ENCODE results near the gene ARHGAP26. TPM values are rescaled to one million over a fixed set of nuclear protein-coding genes. Genes with fewer than 3 reads are reported as not detected.
"Not testable (repeated sequence)": the region's sequence is repeated elsewhere in the genome, so short reads cannot be mapped to it uniquely, and the experiment has no call there.

Gene ARHGAP26
- total RNA-seq, 1 experiment from 2014 or later: 79.8 TPM

GRCh38 chr5:143117821-143118220 lies 347.6 kb downstream of the ARHGAP26 start:
- BruUV-seq (replicated peaks): no TSS peak
- no peak for TF ChIP-seq CTCF (IDR thresholded peaks at IDR 0.05; ENCODE audit: insufficient read depth in 1 of 2, low read depth in 1 of 2, low read length in 1 of 2, severe bottlenecking in 1 of 2, unreplicated experiment in 1 of 2)
- Mint-ChIP-seq H3K27me3 (ENCODE audit: insufficient read depth, unreplicated experiment) (no peaks in the 10 kb centered on the region), H3K36me3 (ENCODE audit: insufficient read depth, unreplicated experiment) (peaks cover 25% of the 10 kb centered on the region), H3K4me3 (ENCODE audit: unreplicated experiment) (no peak overlapping the region), H3K4me1 (ENCODE audit: low read depth, unreplicated experiment) (no peaks in the 10 kb centered on the region), H3K27ac (ENCODE audit: unreplicated experiment) (no peak overlapping the region), H3K9me3 (ENCODE audit: unreplicated experiment) (no peaks in the 10 kb centered on the region)
- intact Hi-C loops (cut with micrococcal nuclease; ENCODE audit: unreplicated experiment): no loop called here
- Histone ChIP-seq H3K36me3 (ENCODE audit: control insufficient read depth, insufficient read depth, low read length) (no peaks in the 10 kb centered on the region), H3K4me1 (no peaks in the 10 kb centered on the region), H3K9me3 (no peaks in the 10 kb centered on the region), H3K4me3 (ENCODE audit: low read depth, low read length) (no peak overlapping the region), H3K27me3 (replicated peaks; ENCODE audit: control insufficient read depth, insufficient read depth, low read length) (no peaks in the 10 kb centered on the region)
- ChIA-PET CTCF (interaction anchor here (0.5 to 0.7 kb wide), 2 partner anchors 12 to 24 kb away, joined by 3 to 5 read pairs; no protein-coding TSS in a partner anchor), POLR2A (no interaction called here)
- DNase-seq: no peak

DNA sequence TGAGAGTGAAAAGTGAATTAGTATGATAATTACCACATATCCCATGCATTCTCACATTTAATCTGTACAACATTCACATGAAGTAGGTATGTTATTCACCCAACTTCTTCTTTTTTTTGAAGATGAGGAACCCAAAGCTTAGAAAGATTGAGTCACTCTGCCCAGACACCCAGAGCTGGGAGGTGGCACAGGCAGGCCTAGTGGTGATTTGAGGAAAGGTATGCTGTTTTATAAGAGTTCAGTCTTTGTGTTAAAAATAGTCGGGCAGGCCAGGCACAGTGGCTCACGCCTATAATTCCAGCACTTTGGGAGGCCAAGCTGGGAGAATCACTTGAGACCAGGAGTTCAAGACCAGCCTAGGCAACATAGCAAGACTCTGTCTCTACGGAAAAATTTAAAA lies 348.0 kb downstream of the ARHGAP26 start:
- H3K27ac Mint-ChIP-seq (ENCODE audit: unreplicated experiment): no peak overlapping the region
- ChIA-PET CTCF (interaction anchor here (0.5 to 0.7 kb wide), 2 partner anchors 12 to 24 kb away, joined by 3 to 5 read pairs; no protein-coding TSS in a partner anchor), POLR2A (no interaction called here)
- no peaks in the 10 kb centered on the region for H3K27me3 Mint-ChIP-seq (ENCODE audit: insufficient read depth, unreplicated experiment)
- no peak overlapping the region for H3K4me3 Mint-ChIP-seq (ENCODE audit: unreplicated experiment)
- TF ChIP-seq CTCF (IDR thresholded peaks at IDR 0.05; ENCODE audit: insufficient read depth in 1 of 2, low read depth in 1 of 2, low read length in 1 of 2, severe bottlenecking in 1 of 2, unreplicated experiment in 1 of 2): no peak
- no peaks in the 10 kb centered on the region for H3K27me3 ChIP-seq (replicated peaks; ENCODE audit: control insufficient read depth, insufficient read depth, low read length)
- H3K4me1 ChIP-seq: no peaks in the 10 kb centered on the region
- no peak overlapping the region for H3K4me3 ChIP-seq (ENCODE audit: low read depth, low read length)
- no TSS peak for BruUV-seq (replicated peaks)
- no peaks in the 10 kb centered on the region for H3K9me3 Mint-ChIP-seq (ENCODE audit: unreplicated experiment)
- peaks cover 25% of the 10 kb centered on the region for H3K36me3 Mint-ChIP-seq (ENCODE audit: insufficient read depth, unreplicated experiment)
- H3K9me3 ChIP-seq: no peaks in the 10 kb centered on the region
- no peak for DNase-seq
- H3K36me3 ChIP-seq (ENCODE audit: control insufficient read depth, insufficient read depth, low read length): no peaks in the 10 kb centered on the region
- no peaks in the 10 kb centered on the region for H3K4me1 Mint-ChIP-seq (ENCODE audit: low read depth, unreplicated experiment)
- intact Hi-C loops (cut with micrococcal nuclease; ENCODE audit: unreplicated experiment): no loop called here

GRCh38 chr5:143118818-143119217 lies 348.6 kb downstream of the ARHGAP26 start:
- CTCF ChIA-PET; POLR2A ChIA-PET; H3K4me3 Mint-ChIP-seq (ENCODE audit: unreplicated experiment); H3K9me3 Mint-ChIP-seq (ENCODE audit: unreplicated experiment); H3K27ac Mint-ChIP-seq (ENCODE audit: unreplicated experiment); H3K4me1 ChIP-seq; DNase-seq; H3K27me3 Mint-ChIP-seq (ENCODE audit: insufficient read depth, unreplicated experiment); BruUV-seq (replicated peaks); H3K27me3 ChIP-seq (replicated peaks; ENCODE audit: control insufficient read depth, insufficient read depth, low read length); H3K36me3 ChIP-seq (ENCODE audit: control insufficient read depth, insufficient read depth, low read length); H3K9me3 ChIP-seq; H3K4me3 ChIP-seq (ENCODE audit: low read depth, low read length); intact Hi-C loops (cut with micrococcal nuclease; ENCODE audit: unreplicated experiment); H3K4me1 Mint-ChIP-seq (ENCODE audit: low read depth, unreplicated experiment): not testable (repeated sequence)
- H3K36me3 Mint-ChIP-seq (ENCODE audit: insufficient read depth, unreplicated experiment): peaks cover 25% of the 10 kb centered on the region

GRCh38 chr5:143119291-143119769 lies 349.2 kb downstream of the ARHGAP26 start:
- no peaks in the 10 kb centered on the region for H3K27me3 ChIP-seq (replicated peaks; ENCODE audit: control insufficient read depth, insufficient read depth, low read length)
- H3K27ac Mint-ChIP-seq (ENCODE audit: unreplicated experiment): no peak overlapping the region
- BruUV-seq (replicated peaks): no TSS peak
- H3K4me1 ChIP-seq: no peaks in the 10 kb centered on the region
- H3K27me3 Mint-ChIP-seq (ENCODE audit: insufficient read depth, unreplicated experiment): no peaks in the 10 kb centered on the region
- H3K4me3 ChIP-seq (ENCODE audit: low read depth, low read length): no peak overlapping the region
- no peak for TF ChIP-seq CTCF (IDR thresholded peaks at IDR 0.05; ENCODE audit: insufficient read depth in 1 of 2, low read depth in 1 of 2, low read length in 1 of 2, severe bottlenecking in 1 of 2, unreplicated experiment in 1 of 2)
- no peak for DNase-seq
- peaks cover 22% of the 10 kb centered on the region for H3K36me3 Mint-ChIP-seq (ENCODE audit: insufficient read depth, unreplicated experiment)
- H3K9me3 Mint-ChIP-seq (ENCODE audit: unreplicated experiment): no peaks in the 10 kb centered on the region
- ChIA-PET POLR2A (no interaction called here), CTCF (no interaction called here)
- H3K4me1 Mint-ChIP-seq (ENCODE audit: low read depth, unreplicated experiment): peaks cover 6% of the 10 kb centered on the region
- no peaks in the 10 kb centered on the region for H3K36me3 ChIP-seq (ENCODE audit: control insufficient read depth, insufficient read depth, low read length)
- intact Hi-C loops (cut with micrococcal nuclease; ENCODE audit: unreplicated experiment): no loop called here
- no peaks in the 10 kb centered on the region for H3K9me3 ChIP-seq
- H3K4me3 Mint-ChIP-seq (ENCODE audit: unreplicated experiment): no peak overlapping the region
